22Rv1 (cell line): ENCODE data around the gene SV2A.
A peak's percentile ranks its signal among the peaks of the same experiment; 100 is the strongest.

ENCODE experiments used
- H3K27ac ChIP-seq: fragments of 450-650 bp; 2 replicates; pipeline ENCODE4 v1.5.1; 2017
- CTCF ChIP-seq: fragments of 450-650 bp; IDR thresholded peaks from 2 replicates; pipeline ENCODE4 v1.5.1; 2017; ENCODE audit warnings: mild to moderate bottlenecking
- ZFX ChIP-seq: fragments of 450-650 bp; IDR thresholded peaks from 2 replicates; pipeline ENCODE4 v1.6.1; 2017; ENCODE audit warnings: antibody characterized with exemption, borderline replicate concordance

The SV2A gene, protein sequence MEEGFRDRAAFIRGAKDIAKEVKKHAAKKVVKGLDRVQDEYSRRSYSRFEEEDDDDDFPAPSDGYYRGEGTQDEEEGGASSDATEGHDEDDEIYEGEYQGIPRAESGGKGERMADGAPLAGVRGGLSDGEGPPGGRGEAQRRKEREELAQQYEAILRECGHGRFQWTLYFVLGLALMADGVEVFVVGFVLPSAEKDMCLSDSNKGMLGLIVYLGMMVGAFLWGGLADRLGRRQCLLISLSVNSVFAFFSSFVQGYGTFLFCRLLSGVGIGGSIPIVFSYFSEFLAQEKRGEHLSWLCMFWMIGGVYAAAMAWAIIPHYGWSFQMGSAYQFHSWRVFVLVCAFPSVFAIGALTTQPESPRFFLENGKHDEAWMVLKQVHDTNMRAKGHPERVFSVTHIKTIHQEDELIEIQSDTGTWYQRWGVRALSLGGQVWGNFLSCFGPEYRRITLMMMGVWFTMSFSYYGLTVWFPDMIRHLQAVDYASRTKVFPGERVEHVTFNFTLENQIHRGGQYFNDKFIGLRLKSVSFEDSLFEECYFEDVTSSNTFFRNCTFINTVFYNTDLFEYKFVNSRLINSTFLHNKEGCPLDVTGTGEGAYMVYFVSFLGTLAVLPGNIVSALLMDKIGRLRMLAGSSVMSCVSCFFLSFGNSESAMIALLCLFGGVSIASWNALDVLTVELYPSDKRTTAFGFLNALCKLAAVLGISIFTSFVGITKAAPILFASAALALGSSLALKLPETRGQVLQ

GRCh38 chr1:149917571-149918144 is at the start of gene SV2A:
Gene SV2A (minus strand): TSS chr1:149917844. CDS start chr1:149913840, 4,004 bp downstream.
- TF ChIP-seq CTCF (no peak), ZFX (no peak)
- H3K27ac ChIP-seq: peak within 1 kb of the TSS; percentile 68

- H3K27ac ChIP-seq: no peak overlapping the region
- TF ChIP-seq CTCF: no peak
Observed at GRCh38 chr1:149967041-149967440, 49.4 kb upstream of the SV2A start.

DNA sequence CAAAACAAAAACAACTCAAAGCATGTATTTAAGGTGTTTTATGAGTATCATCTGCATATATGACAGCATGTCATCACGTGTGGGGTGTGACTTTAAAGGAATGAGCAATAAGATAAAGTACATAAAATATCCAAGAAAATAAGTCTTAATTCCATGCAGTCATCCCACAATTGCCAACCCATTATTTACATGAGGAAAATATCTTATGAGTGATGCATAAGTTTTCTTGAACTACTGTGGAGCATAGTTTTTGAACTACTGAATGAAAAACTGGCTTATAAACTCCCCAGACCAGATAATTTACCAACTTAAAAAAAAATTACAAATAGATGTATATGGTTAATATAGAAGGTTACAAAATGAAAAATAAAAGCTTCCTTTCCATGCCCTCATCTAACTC is 48.8 kb upstream of the SV2A start:
- no peak for TF ChIP-seq CTCF
- no peak for TF ChIP-seq ZFX

GRCh38 chr1:149965440-149965839 is 47.8 kb upstream of the SV2A start:
- H3K27ac ChIP-seq: no peak overlapping the region
- TF ChIP-seq CTCF (no peak), ZFX (no peak)

More for the DNA sequence above, 48.8 kb upstream of the SV2A start:
- no peak overlapping the region for H3K27ac ChIP-seq

DNA sequence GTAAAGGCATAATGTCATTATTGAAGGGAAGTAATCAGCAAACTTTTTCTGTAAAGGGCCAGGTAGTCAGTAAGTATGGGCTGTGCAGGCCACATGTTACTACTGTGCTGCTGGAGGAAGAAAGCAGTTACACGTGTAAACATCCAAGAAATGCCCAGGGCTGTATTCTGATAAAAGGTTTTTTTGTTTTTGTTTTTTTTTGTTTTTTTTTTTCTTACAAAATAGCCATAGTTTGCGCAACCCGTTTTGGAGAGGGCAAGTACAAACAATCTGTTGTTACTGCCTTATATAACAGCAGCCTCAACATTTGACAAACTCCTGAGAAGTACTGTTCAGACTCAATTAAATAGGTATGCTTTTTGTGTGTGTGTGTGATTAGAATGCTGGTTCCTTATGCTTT is 45.7 kb upstream of the SV2A start:
- H3K27ac ChIP-seq: peak overlapping the region; percentile 50
- TF ChIP-seq CTCF (no peak), ZFX (no peak)

GRCh38 chr1:149962736-149963135 is 45.1 kb upstream of the SV2A start:
- TF ChIP-seq ZFX (no peak), CTCF (no peak)
- peak overlapping the region; percentile 50 for H3K27ac ChIP-seq
